ENCODE data around the gene MAML2. TPM values are rescaled to one million over a fixed set of nuclear protein-coding genes. Genes with fewer than 3 reads are reported as not detected.

MAML2 gene
- total RNA-seq, 4 donors from 2014 or later = 19.0 to 36.4 (median 31.4) TPM

- Histone ChIP-seq H3K4me3 (replicated peaks in 1 of 3) (no peak overlapping the region), H3K27ac (peak overlapping the region; percentile 44 to 73 (median 70)), H3K9me3 (no peaks in the 10 kb centered on the region), H3K27me3 (no peaks in the 10 kb centered on the region), H3K4me1 (peaks cover 55 to 58% of the 10 kb centered on the region in 2 donors), H3K36me3 (no peaks in the 10 kb centered on the region)
- TF ChIP-seq CTCF (IDR thresholded peaks at IDR 0.05) (no peak), POLR2A (IDR thresholded peaks at IDR 0.05) (no peak)
- intact Hi-C loops (cut with DNase I) = loop anchor here (10.0 kb wide), 1 partner anchor 351 kb away; the partner anchor contains the start of gene MAML2
- WGBS, 2 donors = 65 to 76% methylated on average over 10 of the region's 10 CpGs
- DNase-seq = peak in 1 of 2 donors; percentile 26
Measured at GRCh38 chr11:95993438-95994298, 349.3 kb downstream of the MAML2 start.

GRCh38 chr11:95991545-95991944 is 351.4 kb downstream of the MAML2 start:
- no peaks in the 10 kb centered on the region for H3K36me3 ChIP-seq
- H3K4me1 ChIP-seq = peaks cover 44 to 47% of the 10 kb centered on the region in 2 donors
- TF ChIP-seq POLR2A (IDR thresholded peaks at IDR 0.05) (no peak), CTCF (IDR thresholded peaks at IDR 0.05) (no peak)
- intact Hi-C loops (cut with DNase I) = loop anchor here (10.0 kb wide), 1 partner anchor 353 kb away; the partner anchor contains the start of gene MAML2
- H3K27ac ChIP-seq = peak overlapping the region; percentile 33 to 70 (median 70)
- no peak overlapping the region for H3K4me3 ChIP-seq (replicated peaks in 1 of 3)
- H3K27me3 ChIP-seq = no peaks in the 10 kb centered on the region
- WGBS, 2 donors = 85 to 87% methylated on average over 1 of the region's 1 CpG
- H3K9me3 ChIP-seq = no peaks in the 10 kb centered on the region
- no peak for DNase-seq

GRCh38 chr11:95991101-95991500 is 351.9 kb downstream of the MAML2 start:
- no peak overlapping the region for H3K4me3 ChIP-seq (replicated peaks in 1 of 3)
- H3K9me3 ChIP-seq = no peaks in the 10 kb centered on the region
- peak; percentile 48 to 56 for DNase-seq
- H3K27ac ChIP-seq = peak overlapping the region; percentile 33 to 70 (median 70)
- 86% methylated on average over 1 of the region's 1 CpG for WGBS, 2 donors
- no peaks in the 10 kb centered on the region for H3K27me3 ChIP-seq
- intact Hi-C loops (cut with DNase I) = loop anchor here (10.0 kb wide), 1 partner anchor 354 kb away; the partner anchor contains the start of gene MAML2
- H3K4me1 ChIP-seq = peaks cover 44 to 47% of the 10 kb centered on the region in 2 donors
- TF ChIP-seq POLR2A (IDR thresholded peaks at IDR 0.05) (no peak), CTCF (IDR thresholded peaks at IDR 0.05) (no peak)
- no peaks in the 10 kb centered on the region for H3K36me3 ChIP-seq

- Histone ChIP-seq H3K4me3 (replicated peaks in 1 of 3) (no peak overlapping the region), H3K27ac (peak overlapping the region in 2 of 3 donors; percentile 70), H3K27me3 (no peaks in the 10 kb centered on the region), H3K9me3 (no peaks in the 10 kb centered on the region), H3K36me3 (no peaks in the 10 kb centered on the region), H3K4me1 (peaks cover 40 to 44% of the 10 kb centered on the region in 2 donors)
- TF ChIP-seq CTCF (IDR thresholded peaks at IDR 0.05) (no peak), POLR2A (IDR thresholded peaks at IDR 0.05) (no peak)
- WGBS, 2 donors = 98% methylated on average over 1 of the region's 1 CpG
- DNase-seq = no peak
- intact Hi-C loops (cut with DNase I) = loop anchor here (10.0 kb wide), 1 partner anchor 355 kb away; the partner anchor contains the start of gene MAML2
Measured at GRCh38 chr11:95989780-95990179, 353.2 kb downstream of the MAML2 start.
